ENCODE measurements around the gene CSF1. TPM values are rescaled to one million over a fixed set of nuclear protein-coding genes. Genes with fewer than 3 reads are reported as not detected.

Gene CSF1
- total and polyA plus RNA-seq, 2 donors (not counting 3 experiments of a cell fraction or from before 2014, with no cell fraction given) = 24.5 to 28.9 TPM

DNA sequence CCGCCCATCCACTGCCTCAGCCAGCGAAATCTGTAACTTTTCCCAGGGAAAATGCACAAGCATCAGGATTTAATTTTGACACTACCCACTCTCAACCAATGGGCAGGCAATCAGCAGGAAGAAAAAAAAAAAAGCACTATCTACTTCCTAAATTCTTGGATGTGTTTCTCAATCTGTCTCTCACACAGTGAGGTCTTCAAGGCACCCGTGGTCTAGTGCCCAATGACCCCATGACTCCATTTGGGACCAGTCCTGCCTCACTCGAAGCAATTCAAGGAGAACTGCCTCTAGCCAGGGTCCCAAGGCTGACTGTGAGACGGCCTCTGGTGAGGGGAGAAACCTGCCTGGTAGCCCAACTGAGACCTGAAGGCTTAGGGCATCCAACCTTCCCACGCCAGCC is 35.9 kb downstream of the CSF1 start:
- Histone ChIP-seq H3K4me3 (replicated peaks in 1 of 3; ENCODE audit: insufficient read depth in 1 of 3, low read depth in 1 of 3, low read length in 3 of 3) (no peak overlapping the region), H3K9me3 (replicated peaks; ENCODE audit: control insufficient read depth, insufficient read depth, low read length) (no peaks in the 10 kb centered on the region), H3K27me3 (ENCODE audit: control insufficient read depth in 2 of 2, insufficient read depth in 2 of 2, low read length in 2 of 2) (peaks cover 0 to 2% of the 10 kb centered on the region in 2 experiments), H3K36me3 (ENCODE audit: control insufficient read depth in 2 of 2, extremely low read depth in 1 of 2, insufficient read depth in 2 of 2, low read length in 2 of 2) (no peaks in the 10 kb centered on the region), H3K79me2 (ENCODE audit: control insufficient read depth, insufficient read depth, low read length) (no peaks in the 10 kb centered on the region), H3K4me1 (ENCODE audit: control insufficient read depth, extremely low read depth, insufficient read depth, low read length) (peaks cover 9% of the 10 kb centered on the region), H4K20me1 (replicated peaks; ENCODE audit: control insufficient read depth, extremely low read depth, insufficient read depth, low read length) (no peaks in the 10 kb centered on the region), H3K4me2 (ENCODE audit: insufficient read depth, low read length) (no peak overlapping the region), H3K9me1 (replicated peaks; ENCODE audit: control insufficient read depth, extremely low read depth, insufficient read depth, low read length) (no peaks in the 10 kb centered on the region), H3K9ac (replicated peaks; ENCODE audit: extremely low read depth, insufficient read depth, low read length) (no peak overlapping the region), H3K27ac (ENCODE audit: insufficient read depth, low read depth, low read length) (no peak overlapping the region), H2AFZ (ENCODE audit: low read depth, low read length) (no peak overlapping the region)
- no peak for DNase-seq (ENCODE audit: low read depth, low spot score)
- ChIA-PET CTCF (interaction anchor here (0.5 to 3.3 kb wide), 4 partner anchors 9 to 171 kb away, joined by 3 to 12 read pairs (median 3); partner anchors contain the start of gene AHCYL1), POLR2A (no interaction called here)
- intact Hi-C loops (cut with micrococcal nuclease) = no loop called here
- no TSS peak for BruUV-seq (replicated peaks)
- FAIRE-seq = no peak
- TF ChIP-seq JUN (IDR thresholded peaks at IDR 0.05; ENCODE audit: borderline replicate concordance, insufficient read depth, insufficient read length, low read depth) = no peak
- TF ChIP-seq, protein P1, sequence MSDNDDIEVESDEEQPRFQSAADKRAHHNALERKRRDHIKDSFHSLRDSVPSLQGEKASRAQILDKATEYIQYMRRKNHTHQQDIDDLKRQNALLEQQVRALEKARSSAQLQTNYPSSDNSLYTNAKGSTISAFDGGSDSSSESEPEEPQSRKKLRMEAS (IDR thresholded peaks at IDR 0.05; ENCODE audit: insufficient read depth, insufficient read length) = no peak
- no peak for TF ChIP-seq POLR2A (IDR thresholded peaks at IDR 0.05; ENCODE audit: low read depth, low read length)
- TF ChIP-seq, protein P2, sequence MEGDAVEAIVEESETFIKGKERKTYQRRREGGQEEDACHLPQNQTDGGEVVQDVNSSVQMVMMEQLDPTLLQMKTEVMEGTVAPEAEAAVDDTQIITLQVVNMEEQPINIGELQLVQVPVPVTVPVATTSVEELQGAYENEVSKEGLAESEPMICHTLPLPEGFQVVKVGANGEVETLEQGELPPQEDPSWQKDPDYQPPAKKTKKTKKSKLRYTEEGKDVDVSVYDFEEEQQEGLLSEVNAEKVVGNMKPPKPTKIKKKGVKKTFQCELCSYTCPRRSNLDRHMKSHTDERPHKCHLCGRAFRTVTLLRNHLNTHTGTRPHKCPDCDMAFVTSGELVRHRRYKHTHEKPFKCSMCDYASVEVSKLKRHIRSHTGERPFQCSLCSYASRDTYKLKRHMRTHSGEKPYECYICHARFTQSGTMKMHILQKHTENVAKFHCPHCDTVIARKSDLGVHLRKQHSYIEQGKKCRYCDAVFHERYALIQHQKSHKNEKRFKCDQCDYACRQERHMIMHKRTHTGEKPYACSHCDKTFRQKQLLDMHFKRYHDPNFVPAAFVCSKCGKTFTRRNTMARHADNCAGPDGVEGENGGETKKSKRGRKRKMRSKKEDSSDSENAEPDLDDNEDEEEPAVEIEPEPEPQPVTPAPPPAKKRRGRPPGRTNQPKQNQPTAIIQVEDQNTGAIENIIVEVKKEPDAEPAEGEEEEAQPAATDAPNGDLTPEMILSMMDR (IDR thresholded peaks at IDR 0.05; ENCODE audit: extremely low read depth in 1 of 2, insufficient read depth in 1 of 2, low read depth in 1 of 2, low read length in 2 of 2) = no peak
- TF ChIP-seq GATA2 (IDR thresholded peaks at IDR 0.05; ENCODE audit: insufficient read depth, insufficient read length, low read depth, low read length) = no peak
- no peak for TF ChIP-seq FOS (IDR thresholded peaks at IDR 0.05; ENCODE audit: borderline replicate concordance, insufficient read depth, low read length)
- no peak for TF ChIP-seq EZH2 (IDR thresholded peaks at IDR 0.05; ENCODE audit: borderline replicate concordance, low read depth, low read length, severe bottlenecking)
- TF ChIP-seq POLR2AphosphoS5 (IDR thresholded peaks at IDR 0.05; ENCODE audit: insufficient read depth, low read depth, low read length) = no peak
- dilution Hi-C loops (cut with MboI; ENCODE audit: extremely low pct_ligation_motif_present, low sequenced_read_pairs) = no loop called here
